H1 (cell line): ENCODE measurements around the gene POLA2. TPM values are rescaled to one million over a fixed set of nuclear protein-coding genes. Genes with fewer than 3 reads are reported as not detected.

Experiments used
- CTCF ChIA-PET: fragments of 300-600 bp; sonication (Branson Sonifier 250); formaldehyde crosslinking; loops from one replicate; lab custom pipeline; 2021; ENCODE audit not compliant: partially characterized antibody; lab: Charles Lee
- POLR2A ChIA-PET: fragments of 300-600 bp; sonication (Branson Sonifier 250); formaldehyde crosslinking; loops from one replicate; lab custom pipeline; 2021; ENCODE audit warnings: inconsistent platforms; ENCODE audit not compliant: partially characterized antibody; lab: Charles Lee
- DNase-seq, 2 experiments: peaks; one replicate each; pipeline versions ENCODE4 v3.0.0 to v3.0.0-alpha.2; 2010 to 2022; ENCODE audit warnings: low spot score in 2 of 2, low read depth in 1 of 2, mixed read lengths in 1 of 2
- FAIRE-seq: peaks from 2 replicates; lab custom pipeline; 2011; peaks lifted over from hg19 to GRCh38; lab: Jason Lieb, UNC
- H2AFZ ChIP-seq: 2 replicates; pipeline ENCODE4 v1.8.1; 2012; ENCODE audit warnings: low read length, inconsistent platforms
- H2AK5ac ChIP-seq: 2 replicates; pipeline ENCODE4 v1.6.1; 2013; ENCODE audit warnings: low read depth, low read length
- H2BK120ac ChIP-seq: replicated peaks from 2 replicates; pipeline ENCODE3; 2013; ENCODE audit warnings: low read depth, low read length, inconsistent platforms
- H2BK12ac ChIP-seq: 2 replicates; pipeline ENCODE4 v1.6.1; 2013; ENCODE audit warnings: low read depth, low read length
- H2BK15ac ChIP-seq: 2 replicates; pipeline ENCODE4 v1.6.1; 2013; ENCODE audit warnings: low read length
- H2BK20ac ChIP-seq: 2 replicates; pipeline ENCODE4 v1.6.1; 2013; ENCODE audit warnings: low read length
- H2BK5ac ChIP-seq: 2 replicates; pipeline ENCODE4 v1.6.1; 2013; ENCODE audit warnings: low read depth, low read length
- H3K14ac ChIP-seq: 2 replicates; pipeline ENCODE4 v1.6.1; 2013; ENCODE audit warnings: inconsistent platforms; ENCODE audit not compliant: insufficient read length
- H3K18ac ChIP-seq: 2 replicates; pipeline ENCODE4 v1.6.1; 2013; ENCODE audit warnings: low read length; ENCODE audit errors: extremely low read depth
- H3K23ac ChIP-seq: 2 replicates; pipeline ENCODE4 v1.6.1; 2013; ENCODE audit warnings: inconsistent platforms; ENCODE audit not compliant: insufficient read length
- H3K23me2 ChIP-seq: 2 replicates; pipeline ENCODE4 v1.6.1; 2013; ENCODE audit warnings: low read depth, low read length
- H3K27ac ChIP-seq: 2 replicates; pipeline ENCODE4 v1.6.1; 2011; ENCODE audit warnings: low read depth, low read length, inconsistent platforms
- H3K27me3 ChIP-seq, 4 experiments: replicated peaks in 1 of 4; 1 replicate in 1 of 4; 2 replicates in 3 of 4; pipeline versions ENCODE4 v1.6.1 to v1.8.1; 2011 to 2013; ENCODE audit warnings: low read length in 3 of 4, mild to moderate bottlenecking in 3 of 4, inconsistent platforms in 2 of 4, mixed read lengths in 2 of 4, moderate library complexity in 1 of 4; ENCODE audit not compliant: control insufficient read depth in 3 of 4, insufficient read depth in 3 of 4; ENCODE audit errors: extremely low read depth in 1 of 4
- H3K36me3 ChIP-seq, 4 experiments: 2 replicates each; pipeline versions ENCODE4 v1.6.1 to v1.8.1; 2011 to 2013; ENCODE audit warnings: mild to moderate bottlenecking in 4 of 4, low read length in 3 of 4, moderate library complexity in 2 of 4, control low read depth in 1 of 4, inconsistent platforms in 1 of 4; ENCODE audit not compliant: insufficient read depth in 4 of 4, control insufficient read depth in 2 of 4
- H3K4ac ChIP-seq: replicated peaks from 2 replicates; pipeline ENCODE3; 2013; ENCODE audit warnings: low read length, low read depth, mixed read lengths, inconsistent platforms; ENCODE audit not compliant: insufficient read length
- H3K4me1 ChIP-seq, 4 experiments: replicated peaks in 1 of 4; 1 replicate in 1 of 4; 2 replicates in 3 of 4; pipeline versions ENCODE4 v1.6.1 to v1.8.1; 2011 to 2013; ENCODE audit warnings: low read length in 3 of 4, inconsistent platforms in 2 of 4, mixed read lengths in 1 of 4; ENCODE audit not compliant: insufficient read depth in 4 of 4, control insufficient read depth in 3 of 4
- H3K4me2 ChIP-seq, 2 experiments: 2 replicates each; pipeline versions ENCODE4 v1.6.1 to v1.8.1; 2011 to 2013; ENCODE audit warnings: low read depth in 2 of 2, low read length in 2 of 2, control low read depth in 1 of 2, inconsistent platforms in 1 of 2, mild to moderate bottlenecking in 1 of 2; ENCODE audit not compliant: insufficient read depth in 1 of 2
- H3K4me3 ChIP-seq, 4 experiments: fragments of 200-600, 300-600 bp in 1 of 4; sonication (generic), shearing (Covaris generic), sonication (Bioruptor Twin) in 1 of 4; 2 replicates each; pipeline versions ENCODE4 v1.5.1 to v1.8.1; 2011 to 2016; ENCODE audit warnings: low read length in 4 of 4, low read depth in 3 of 4, control low read depth in 2 of 4, inconsistent platforms in 2 of 4, mild to moderate bottlenecking in 2 of 4, mixed read lengths in 1 of 4, moderate library complexity in 1 of 4; ENCODE audit not compliant: insufficient read depth in 2 of 4; ENCODE audit errors: extremely low read depth in 1 of 4
- H3K56ac ChIP-seq: replicated peaks from 2 replicates; pipeline ENCODE3; 2013; ENCODE audit warnings: low read depth, mild to moderate bottlenecking, mixed read lengths, low read length, inconsistent platforms; ENCODE audit not compliant: insufficient read length
- H3K79me1 ChIP-seq: 2 replicates; pipeline ENCODE4 v1.6.1; 2013; ENCODE audit warnings: low read depth, low read length, control low read depth
- H3K79me2 ChIP-seq, 2 experiments: 2 replicates each; pipeline versions ENCODE4 v1.6.1 to v1.8.1; 2012 to 2013; ENCODE audit warnings: low read length in 2 of 2, mild to moderate bottlenecking in 2 of 2, inconsistent platforms in 1 of 2; ENCODE audit not compliant: insufficient read depth in 2 of 2, control insufficient read depth in 1 of 2
- H3K9ac ChIP-seq, 4 experiments: replicated peaks in 1 of 4; 1 replicate in 1 of 4; 2 replicates in 3 of 4; pipeline versions ENCODE4 v1.6.1 to v1.8.1; 2011 to 2013; ENCODE audit warnings: low read depth in 3 of 4, low read length in 3 of 4, control low read depth in 2 of 4, mild to moderate bottlenecking in 2 of 4, moderate library complexity in 2 of 4, inconsistent platforms in 1 of 4; ENCODE audit errors: extremely low read depth in 1 of 4
- H3K9me3 ChIP-seq, 2 experiments: 2 replicates each; pipeline versions ENCODE4 v1.6.1 to v1.8.1; 2012 to 2013; ENCODE audit warnings: mild to moderate bottlenecking in 2 of 2, moderate library complexity in 2 of 2, control low read depth in 1 of 2, inconsistent platforms in 1 of 2, low read depth in 1 of 2, low read length in 1 of 2, mixed read lengths in 1 of 2; ENCODE audit not compliant: insufficient read depth in 2 of 2
- H4K20me1 ChIP-seq, 2 experiments: replicated peaks in 1 of 2; 2 replicates each; pipeline versions ENCODE3 to v1.8.1; 2011 to 2013; ENCODE audit warnings: inconsistent platforms in 2 of 2, low read length in 2 of 2, mild to moderate bottlenecking in 1 of 2; ENCODE audit not compliant: insufficient read depth in 2 of 2, control insufficient read depth in 1 of 2
- H4K5ac ChIP-seq: 2 replicates; pipeline ENCODE4 v1.6.1; 2013; ENCODE audit warnings: low read length, low read depth, mixed read lengths, inconsistent platforms; ENCODE audit not compliant: insufficient read length
- H4K8ac ChIP-seq: 2 replicates; pipeline ENCODE4 v1.8.0; 2013; ENCODE audit warnings: mild to moderate bottlenecking, moderate library complexity, low read length, inconsistent platforms; ENCODE audit not compliant: insufficient read depth; ENCODE audit errors: extremely low read depth
- H4K91ac ChIP-seq: replicated peaks from 2 replicates; pipeline ENCODE3; 2013; ENCODE audit warnings: low read length, mixed read lengths, inconsistent platforms; ENCODE audit not compliant: insufficient read length
- CTCF ChIP-seq, 3 experiments: IDR thresholded peaks; 1 replicate in 2 of 3; 2 replicates in 1 of 3; pipeline versions ENCODE4 v1.5.1 to v1.6.1; 2011; ENCODE audit warnings: low read length in 3 of 3, mild to moderate bottlenecking in 3 of 3, inconsistent platforms in 2 of 3, low read depth in 1 of 3, moderate library complexity in 1 of 3; ENCODE audit not compliant: insufficient read depth in 1 of 3; ENCODE audit errors: control extremely low read depth in 1 of 3
- EP300 ChIP-seq, 2 experiments: IDR thresholded peaks; 1 replicate in 1 of 2; 2 replicates in 1 of 2; pipeline ENCODE4 v1.6.1; 2011 to 2012; ENCODE audit warnings: low read depth in 2 of 2, low read length in 2 of 2, mild to moderate bottlenecking in 2 of 2, borderline replicate concordance in 1 of 2, inconsistent platforms in 1 of 2, moderate library complexity in 1 of 2
- GABPA ChIP-seq: IDR thresholded peaks from 2 replicates; pipeline ENCODE4 v1.6.1; 2011; ENCODE audit warnings: mild to moderate bottlenecking, low read length, moderate library complexity, borderline replicate concordance; ENCODE audit not compliant: insufficient read depth
- WGBS, 2 experiments: shearing (Covaris generic) in 1 of 2; methylation state at CpG; one replicate each; pipeline versions ENCODE4 v1.1.6 to v1.1.7; 2013 to 2015; ENCODE audit warnings: low lambda C conversion rate in 2 of 2, mixed read lengths in 2 of 2, inconsistent platforms in 1 of 2, low coverage in 1 of 2, missing lambda C conversion rate in 1 of 2; ENCODE audit not compliant: insufficient replicate concordance in 2 of 2, insufficient coverage in 1 of 2, insufficient read length in 1 of 2; ENCODE audit errors: extremely low coverage in 1 of 2, missing lambda C conversion rate in 1 of 2; 5-methylcytosine and 5-hydroxymethylcytosine counted together
- polyA plus RNA-seq, 7 experiments: library from polyadenylated mRNA; depleted of rRNA in 3 of 7; stranded (reverse) in 5 of 7; unstranded in 2 of 7; fragments of >200 nt in 5 of 7; fragments of 200-250 nt in 2 of 7; gene quantifications; 1 replicate in 5 of 7; 2 replicates in 1 of 7; 4 replicates in 1 of 7; pipeline versions ENCODE4 v1.2.1 to v1.2.3, GENCODE V29; 2011 to 2013; ENCODE audit warnings: missing spikeins in 2 of 7, mixed read lengths in 2 of 7
- total RNA-seq: library from RNA; stranded (reverse); fragmentation: NEBNext Ultra II Directional; extraction: Animal tissue kit (Norgen Biotek cat#: 25700); gene quantifications from 2 replicates; pipeline ENCODE4 v1.2.1, GENCODE V29; 2021

Gene POLA2
- total and polyA plus RNA-seq, 2 of the 8 experiments (the other 6 are each of a cell fraction or from before 2014, with no cell fraction given): 31.2 to 55.9 TPM

GRCh38 chr11:65321076-65321475 is 59.3 kb downstream of the POLA2 start:
- Histone ChIP-seq H3K4me2 (no peak overlapping the region), H4K20me1 (peaks cover 9 to 16% of the 10 kb centered on the region in 2 experiments), H3K4me1 (peaks cover 0 to 13% (median 9%) of the 10 kb centered on the region in 4 experiments; a peak in 6 of 7 replicates), H4K8ac (no peak overlapping the region), H3K79me2 (peaks cover 0 to 16% of the 10 kb centered on the region in 2 experiments; a peak in 2 of 4 replicates), H2BK5ac (0 out of 2 replicates have a peak overlapping the region, but pooled peaks have one; percentile 35), H3K14ac (no peak overlapping the region), H3K23ac (no peak overlapping the region), H3K18ac (no peak overlapping the region), H3K27me3 (no peaks in the 10 kb centered on the region), H3K9me3 (no peaks in the 10 kb centered on the region), H3K4me3 (no peak overlapping the region), H3K23me2 (no peaks in the 10 kb centered on the region), H3K4ac (no peak overlapping the region), H2BK120ac (no peak overlapping the region), H2BK20ac (no peak overlapping the region), H2AFZ (no peak overlapping the region), H3K27ac (no peak overlapping the region), H4K91ac (no peak overlapping the region), H2BK12ac (no peak overlapping the region), H3K56ac (no peak overlapping the region), H3K9ac (no peak overlapping the region), H4K5ac (no peak overlapping the region), H2AK5ac (no peak overlapping the region), H2BK15ac (no peak overlapping the region), H3K79me1 (peaks cover 12% of the 10 kb centered on the region), H3K36me3 (peaks cover 0 to 17% (median 7%) of the 10 kb centered on the region in 4 experiments; a peak in 7 of 8 replicates)
- TF ChIP-seq CTCF (IDR thresholded peaks at IDR 0.05; ENCODE audit: control extremely low read depth in 1 of 3, insufficient read depth in 1 of 3, low read depth in 1 of 3, low read length in 3 of 3) (no peak), GABPA (no peak), EP300 (IDR thresholded peaks at IDR 0.05; ENCODE audit: borderline replicate concordance in 1 of 2, low read depth in 2 of 2, low read length in 2 of 2) (no peak)
- WGBS, 2 experiments: 94% methylated on average over 13 of the region's 15 CpGs; no CpG with 5 or more reads in 1 of the 2 experiments
- ChIA-PET POLR2A (interaction anchor here (0.9 to 20.9 kb wide), 5 partner anchors 8 to 44 kb away, joined by 3 to 208 read pairs (median 3); partner anchors contain the start of genes CDC42EP2 and DPF2), CTCF (interaction anchor here (0.9 to 52.8 kb wide), 4 partner anchors 10 to 34 kb away, joined by 3 to 1179 read pairs (median 112); partner anchors contain the start of gene DPF2)
- FAIRE-seq (no peak), DNase-seq (no peak)
